ENCODE measurements around the gene HKDC1.

DNA sequence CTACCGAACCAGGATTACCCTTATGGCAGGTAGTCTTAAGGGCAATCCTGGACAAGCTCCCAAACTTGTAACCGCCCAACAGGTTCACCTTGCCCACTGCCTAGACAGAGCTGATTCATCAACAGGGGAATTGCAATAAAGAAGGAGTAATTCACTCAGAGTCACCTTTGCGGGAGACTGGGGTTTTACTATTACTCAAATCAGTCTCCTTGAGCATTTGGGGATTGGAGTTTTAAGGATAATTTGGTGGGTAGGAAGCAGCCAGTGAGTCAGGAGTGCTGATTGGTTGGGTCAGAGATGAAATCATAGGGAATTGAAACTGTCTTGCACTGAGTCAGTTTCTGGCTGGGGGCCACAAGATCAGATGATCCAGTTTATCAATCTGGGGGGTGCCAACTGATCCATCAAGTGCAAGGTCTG, 83.5 kb downstream of the HKDC1 start:
- TF ChIP-seq, protein P1, sequence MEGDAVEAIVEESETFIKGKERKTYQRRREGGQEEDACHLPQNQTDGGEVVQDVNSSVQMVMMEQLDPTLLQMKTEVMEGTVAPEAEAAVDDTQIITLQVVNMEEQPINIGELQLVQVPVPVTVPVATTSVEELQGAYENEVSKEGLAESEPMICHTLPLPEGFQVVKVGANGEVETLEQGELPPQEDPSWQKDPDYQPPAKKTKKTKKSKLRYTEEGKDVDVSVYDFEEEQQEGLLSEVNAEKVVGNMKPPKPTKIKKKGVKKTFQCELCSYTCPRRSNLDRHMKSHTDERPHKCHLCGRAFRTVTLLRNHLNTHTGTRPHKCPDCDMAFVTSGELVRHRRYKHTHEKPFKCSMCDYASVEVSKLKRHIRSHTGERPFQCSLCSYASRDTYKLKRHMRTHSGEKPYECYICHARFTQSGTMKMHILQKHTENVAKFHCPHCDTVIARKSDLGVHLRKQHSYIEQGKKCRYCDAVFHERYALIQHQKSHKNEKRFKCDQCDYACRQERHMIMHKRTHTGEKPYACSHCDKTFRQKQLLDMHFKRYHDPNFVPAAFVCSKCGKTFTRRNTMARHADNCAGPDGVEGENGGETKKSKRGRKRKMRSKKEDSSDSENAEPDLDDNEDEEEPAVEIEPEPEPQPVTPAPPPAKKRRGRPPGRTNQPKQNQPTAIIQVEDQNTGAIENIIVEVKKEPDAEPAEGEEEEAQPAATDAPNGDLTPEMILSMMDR (IDR thresholded peaks at IDR 0.05), result no peak
- TF ChIP-seq CEBPB (IDR thresholded peaks at IDR 0.05) (no peak), CHD4 (IDR thresholded peaks at IDR 0.05; ENCODE audit: borderline replicate concordance) (no peak), MAZ (IDR thresholded peaks at IDR 0.05; ENCODE audit: borderline replicate concordance, low read depth, low read length) (no peak), POLR2A (IDR thresholded peaks at IDR 0.05; ENCODE audit: low read length) (no peak), MYC (IDR thresholded peaks at IDR 0.05; ENCODE audit: borderline replicate concordance, low read length) (no peak)
